ENCODE results near the gene ARMC6. TPM values are rescaled to one million over a fixed set of nuclear protein-coding genes. Genes with fewer than 3 reads are reported as not detected.
A peak's percentile ranks its signal among the peaks of the same experiment; 100 is the strongest.

The ARMC6 gene
- 32.3 and 49.8 TPM in 2 replicates for total RNA-seq

DNA sequence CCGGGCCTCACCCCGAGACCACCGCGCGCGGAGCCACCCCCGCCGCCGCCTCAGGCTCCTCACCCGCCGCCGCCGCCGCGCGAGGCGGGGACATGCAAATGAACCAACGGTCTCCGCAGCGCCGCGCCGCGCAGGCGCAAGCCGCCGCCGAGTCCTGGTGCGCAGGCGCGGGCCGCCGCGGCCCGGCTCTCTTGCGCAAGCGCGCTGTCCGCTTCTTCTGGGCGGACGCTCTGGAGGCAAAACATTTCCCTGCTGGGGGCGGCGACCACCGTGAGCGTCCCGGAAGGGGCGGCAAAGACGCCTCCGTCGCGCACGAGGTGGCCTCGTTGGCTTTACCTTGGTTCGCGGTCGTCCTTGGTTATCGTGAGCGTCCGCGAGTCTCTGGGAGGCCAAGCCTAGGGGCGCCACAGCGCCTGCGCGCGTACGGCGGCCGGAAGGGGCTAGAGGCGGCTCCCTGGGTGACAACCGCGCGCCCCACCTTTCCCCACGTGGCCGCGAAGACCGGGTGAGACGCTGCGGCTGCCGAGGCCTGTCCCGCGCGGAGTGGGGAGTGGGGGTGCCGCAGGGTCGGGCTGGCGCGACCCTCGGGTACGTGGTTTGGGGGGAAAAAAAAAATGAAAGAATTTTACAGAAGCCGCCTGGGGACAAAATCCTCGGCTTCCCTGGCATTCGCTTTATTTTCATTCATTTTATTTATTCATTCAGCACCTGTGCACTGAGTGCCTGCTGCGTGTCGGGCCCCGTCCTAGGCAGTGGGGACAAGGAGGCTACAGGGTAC, at the start of gene ARMC6, which contains the start of gene SUGP2:
ARMC6 (plus strand) TSS at position 178 of the 778 bp plus-strand sequence. CDS start 607 bp downstream, outside the sequence.
SUGP2 (minus strand) TSS at position 92 of the 778 bp plus-strand sequence. CDS start 2,446 bp downstream, outside the sequence.
- DNase-seq (ENCODE audit: low read depth in 2 of 2) = peak; percentile 92 to 94

DNA sequence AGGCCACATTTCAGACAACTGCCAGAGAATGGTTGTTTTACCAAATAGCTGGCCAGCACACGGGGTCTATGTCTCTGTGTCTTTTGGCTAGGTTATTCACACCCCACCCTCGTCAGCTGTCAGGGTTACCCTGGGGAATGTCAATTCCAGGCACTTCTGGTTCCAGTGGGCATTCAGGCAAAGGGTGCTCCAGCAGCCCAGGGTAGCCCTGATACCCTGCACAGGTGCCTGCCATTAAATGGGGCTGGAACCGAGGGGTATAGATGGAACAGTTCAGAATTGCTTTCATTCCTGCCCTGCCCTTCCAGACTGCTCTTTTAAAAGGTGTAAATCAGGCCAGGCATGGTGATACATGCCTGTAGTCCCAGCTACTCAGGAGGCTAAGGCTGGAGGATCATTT, 49.2 kb upstream of the ARMC6 start:
- no peak for DNase-seq (ENCODE audit: low read depth in 2 of 2)

DNA sequence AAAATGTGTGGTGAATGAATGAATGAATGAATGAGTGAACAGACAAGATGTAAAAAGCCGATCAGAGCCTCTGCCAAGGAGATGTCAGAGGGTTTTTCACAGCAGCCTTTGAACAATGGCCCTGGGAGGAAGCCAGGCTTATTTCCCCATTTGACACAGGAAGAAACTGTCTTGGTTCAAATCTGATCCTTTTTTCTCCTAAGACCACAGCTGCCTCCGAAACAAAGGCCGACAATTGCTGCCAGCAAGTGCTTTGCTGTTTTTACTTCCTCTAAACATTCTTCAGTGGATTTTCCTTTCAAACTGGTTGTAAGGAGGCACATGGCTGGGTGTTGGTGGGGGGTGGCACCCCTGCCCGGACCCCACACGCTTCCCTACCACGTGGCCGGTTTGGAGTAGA, 48.1 kb upstream of the ARMC6 start:
- DNase-seq (ENCODE audit: low read depth in 2 of 2) = peak; percentile 17 to 92

DNA sequence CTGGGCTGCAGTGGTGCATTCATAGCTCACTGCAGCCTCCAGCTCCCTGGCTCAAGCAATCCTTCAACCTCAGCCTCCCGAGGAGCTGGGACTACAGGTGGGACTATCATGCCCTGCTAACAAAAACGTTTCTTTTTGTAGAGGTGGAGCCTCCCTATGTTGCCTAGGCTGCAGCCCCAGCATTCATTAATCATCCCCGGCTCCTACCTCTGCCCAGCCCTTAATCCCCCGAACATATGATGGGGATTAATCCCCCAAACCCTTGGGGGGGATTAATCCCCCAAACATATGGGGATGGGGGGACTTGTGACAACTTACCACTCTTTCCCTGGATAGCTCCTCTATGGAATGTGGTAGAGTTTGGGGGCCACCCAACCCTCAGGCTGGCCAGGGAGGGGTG, 45.9 kb upstream of the ARMC6 start:
- no peak for DNase-seq (ENCODE audit: low read depth in 2 of 2)

DNA sequence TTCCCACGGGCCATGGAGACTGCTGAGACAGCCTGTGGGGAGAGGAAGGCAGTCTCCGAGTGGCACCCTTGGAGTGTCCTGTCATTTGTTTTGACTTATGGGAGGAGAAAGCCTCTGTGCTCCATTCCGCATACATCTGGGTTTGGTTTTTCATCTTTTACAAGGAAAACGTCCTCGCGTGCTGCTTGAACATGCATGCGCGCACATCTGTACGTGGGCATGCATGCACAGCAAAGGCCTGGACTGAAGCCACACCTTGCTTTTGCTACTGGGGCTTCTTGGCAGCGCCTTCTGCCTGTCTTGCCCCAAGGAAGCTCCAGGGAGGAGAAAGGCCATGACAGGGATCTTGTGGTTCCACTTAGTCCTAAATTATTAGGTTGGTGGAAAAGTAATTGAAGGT, 44.1 kb upstream of the ARMC6 start:
- DNase-seq (ENCODE audit: low read depth in 2 of 2) = no peak

DNA sequence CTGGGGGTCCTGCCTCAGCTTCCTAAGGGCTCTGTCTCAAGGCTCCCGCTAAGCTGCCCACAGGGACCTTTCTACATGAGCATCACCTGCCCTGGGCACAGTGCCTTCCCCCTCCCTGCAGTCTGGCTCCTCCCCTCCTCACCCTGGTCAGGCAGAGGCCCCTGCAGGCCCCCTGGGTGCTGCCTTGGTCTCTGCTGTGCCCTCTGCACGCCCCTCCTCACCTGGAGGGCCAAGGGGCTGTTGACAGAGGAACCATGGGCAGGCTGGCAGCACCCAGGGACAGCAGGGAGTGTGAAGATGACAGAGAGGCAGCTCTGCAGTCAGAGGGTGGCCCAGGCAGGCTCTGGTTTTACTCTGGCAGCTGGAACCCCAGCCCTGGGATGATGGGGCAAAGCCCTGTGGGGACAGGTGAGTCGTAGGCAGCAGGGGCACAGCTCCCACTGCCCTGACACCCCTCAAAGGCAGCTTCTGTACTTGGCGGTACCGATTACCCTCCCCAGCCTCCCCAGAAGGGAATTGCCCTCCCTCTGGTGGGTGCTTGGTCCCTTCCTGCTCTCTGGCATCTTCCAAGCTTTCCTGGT, 43.2 kb upstream of the ARMC6 start:
- no peak for DNase-seq (ENCODE audit: low read depth in 2 of 2)

DNA sequence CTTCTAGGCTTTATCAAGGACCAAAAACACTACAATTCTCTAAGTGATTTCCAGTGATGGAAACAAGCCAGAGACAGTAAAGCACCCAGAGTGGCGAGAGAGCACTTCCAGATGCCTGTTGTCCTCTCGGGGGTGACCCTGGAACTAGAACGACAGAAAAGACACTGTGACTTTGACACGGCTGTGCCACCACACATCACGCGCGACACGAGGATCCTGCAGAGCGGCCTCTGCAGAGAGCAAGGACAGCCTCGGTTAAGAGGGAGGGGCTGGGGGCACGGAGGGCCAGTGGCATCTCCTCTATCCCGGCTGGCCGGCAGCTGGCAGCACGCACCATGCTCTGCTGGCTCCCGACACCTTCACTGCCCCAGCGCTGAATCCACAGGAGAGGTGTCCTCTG, 42.4 kb upstream of the ARMC6 start:
- no peak for DNase-seq (ENCODE audit: low read depth in 2 of 2)

DNA sequence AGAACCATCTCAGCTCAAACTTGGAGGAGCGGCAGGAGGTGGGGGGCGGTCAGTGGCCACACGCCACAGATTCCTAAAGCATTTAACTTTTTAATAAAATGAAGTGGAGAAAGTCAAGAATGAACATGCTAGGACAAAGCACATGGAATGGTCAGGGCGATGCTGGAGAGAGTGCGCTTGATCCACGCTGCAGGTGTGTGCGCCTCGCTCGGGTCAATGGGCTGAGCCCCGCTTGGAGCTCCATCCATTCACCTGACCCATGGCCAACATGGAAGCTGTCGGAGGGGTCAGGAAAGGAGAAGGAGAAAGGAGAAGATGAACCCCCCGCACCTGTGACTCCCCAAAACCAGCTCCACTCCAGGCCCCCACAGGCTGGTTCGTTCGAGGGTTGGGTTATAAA, 41.9 kb upstream of the ARMC6 start:
- DNase-seq (ENCODE audit: low read depth in 2 of 2) = no peak

DNA sequence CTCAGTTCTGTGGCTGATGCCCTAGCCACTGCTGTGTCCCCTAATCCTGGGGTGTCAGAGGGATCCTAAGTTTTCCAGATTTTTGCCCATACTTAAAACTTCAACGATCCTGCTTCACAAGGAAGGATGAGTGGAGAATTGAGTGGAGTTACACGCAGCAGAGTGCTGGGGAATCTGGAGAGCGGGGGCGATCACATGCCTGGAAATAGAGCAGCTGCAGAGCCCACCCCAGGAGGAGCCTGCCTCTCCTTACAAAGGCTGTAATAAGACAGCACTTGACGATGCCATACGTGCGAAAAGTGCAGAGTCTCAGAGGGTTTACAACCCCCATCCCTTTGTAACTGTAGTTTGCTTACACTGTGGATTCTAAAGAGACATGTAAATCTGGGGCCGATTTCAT, 40.7 kb upstream of the ARMC6 start:
- no peak for DNase-seq (ENCODE audit: low read depth in 2 of 2)

DNA sequence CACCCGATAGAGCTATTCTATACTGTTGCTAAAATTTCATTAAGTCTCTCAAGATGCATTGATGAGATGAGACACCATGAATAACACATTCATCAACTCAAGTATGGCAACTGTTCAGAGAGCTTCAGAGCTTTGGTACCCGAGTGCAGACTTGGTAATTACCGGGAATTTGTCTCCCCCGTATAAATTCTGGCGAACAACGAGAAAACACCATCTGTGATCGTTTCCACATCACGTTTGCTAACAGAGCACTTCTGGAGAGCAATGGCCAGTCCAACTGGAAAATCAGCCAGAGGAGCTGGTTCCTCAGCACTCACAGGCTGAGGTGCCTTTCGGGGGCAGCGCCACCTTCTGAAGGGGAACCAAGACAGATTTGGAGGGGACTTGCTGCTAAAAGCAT, 40.3 kb upstream of the ARMC6 start:
- no peak for DNase-seq (ENCODE audit: low read depth in 2 of 2)

DNA sequence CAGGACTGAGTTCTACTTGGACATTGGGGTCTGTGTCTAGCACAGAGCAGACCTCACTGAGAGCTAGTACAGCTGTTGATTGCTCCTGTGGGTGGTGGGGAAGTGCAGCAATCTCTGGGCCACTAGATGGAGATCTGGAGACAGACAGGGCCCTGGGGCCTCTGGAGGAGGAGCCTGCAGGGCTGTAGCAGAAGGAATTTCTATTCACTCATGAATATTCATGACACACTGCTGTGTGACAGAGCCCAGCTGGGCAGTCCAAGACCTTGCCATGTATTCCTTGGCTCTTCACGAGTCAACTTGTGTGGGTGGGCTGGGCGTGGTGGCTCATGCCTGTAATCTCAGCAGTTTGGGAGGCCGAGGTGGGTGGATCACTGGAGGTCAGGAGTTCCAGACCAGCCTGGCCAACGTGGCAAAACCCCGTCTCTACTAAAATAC, 37.6 kb upstream of the ARMC6 start:
- peak; percentile 76 to 80 for DNase-seq (ENCODE audit: low read depth in 2 of 2)

DNA sequence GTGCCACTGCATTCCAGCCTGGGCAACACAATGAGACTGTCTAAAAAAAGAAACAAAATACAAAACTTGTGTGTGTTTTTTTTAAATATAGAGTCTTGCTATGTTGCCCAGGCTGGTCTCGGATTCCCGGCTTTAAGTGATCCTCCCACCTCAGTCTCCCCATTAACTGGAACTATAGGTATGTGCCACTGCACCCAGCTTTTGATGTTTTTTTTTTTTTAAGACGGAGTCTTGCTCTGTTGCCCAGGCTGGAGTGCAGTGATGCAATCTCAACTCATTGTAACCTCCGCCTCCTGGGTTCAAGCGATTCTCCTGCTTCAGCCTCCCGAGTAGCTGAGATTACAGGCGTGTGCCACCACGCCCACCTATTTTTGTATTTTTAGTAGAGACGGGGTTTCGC, 37.1 kb upstream of the ARMC6 start:
- DNase-seq (ENCODE audit: low read depth in 2 of 2) = no peak

DNA sequence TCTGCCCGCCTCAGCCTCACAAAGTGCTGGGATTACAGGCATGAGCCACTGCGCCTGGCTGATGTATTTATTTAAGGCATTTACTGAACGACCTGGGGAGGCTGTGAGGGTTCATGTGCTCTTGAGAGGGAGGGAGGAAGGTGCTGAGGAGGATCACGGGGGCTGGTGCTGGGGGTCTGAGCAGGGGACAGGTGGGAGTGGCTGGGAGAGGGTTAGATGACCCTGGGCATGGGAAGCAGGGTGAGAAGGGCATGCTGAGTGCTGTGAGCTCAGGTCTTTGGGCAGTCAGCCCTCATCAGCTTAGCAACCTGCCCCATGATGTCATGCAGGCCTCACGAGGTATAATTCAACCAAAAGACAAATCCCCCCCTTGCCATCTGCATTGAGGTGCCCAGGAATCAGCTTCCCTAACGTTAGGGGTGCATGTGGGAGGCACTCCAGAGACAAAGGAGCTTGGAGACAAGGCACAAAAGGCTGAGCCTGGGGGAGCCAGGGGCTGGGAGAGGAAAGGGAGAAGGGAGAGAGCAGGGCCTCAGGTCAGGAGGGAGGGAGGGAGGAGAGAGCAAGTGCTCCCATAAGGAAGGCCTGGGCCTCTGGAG, 36.5 kb upstream of the ARMC6 start:
- no peak for DNase-seq (ENCODE audit: low read depth in 2 of 2)

DNA sequence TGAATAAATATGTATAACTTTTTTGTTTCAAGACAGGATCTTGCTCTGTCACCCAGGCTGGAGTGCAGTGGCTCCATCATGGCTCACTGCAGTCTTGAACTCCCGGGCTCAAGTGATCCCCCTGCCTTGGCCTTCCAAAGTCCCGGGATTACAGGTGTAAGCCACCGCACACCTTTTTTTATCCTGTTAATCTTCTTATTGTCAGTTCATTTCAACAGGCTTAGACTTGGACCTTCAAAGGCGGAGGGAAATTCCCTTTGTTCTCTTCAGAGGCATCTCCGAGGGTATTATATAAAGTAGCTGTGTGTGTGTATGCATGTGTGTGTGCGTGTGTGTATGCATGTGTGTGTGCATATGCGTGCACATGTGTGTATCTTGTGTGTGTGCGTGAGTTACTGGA, 35.1 kb upstream of the ARMC6 start:
- no peak for DNase-seq (ENCODE audit: low read depth in 2 of 2)

DNA sequence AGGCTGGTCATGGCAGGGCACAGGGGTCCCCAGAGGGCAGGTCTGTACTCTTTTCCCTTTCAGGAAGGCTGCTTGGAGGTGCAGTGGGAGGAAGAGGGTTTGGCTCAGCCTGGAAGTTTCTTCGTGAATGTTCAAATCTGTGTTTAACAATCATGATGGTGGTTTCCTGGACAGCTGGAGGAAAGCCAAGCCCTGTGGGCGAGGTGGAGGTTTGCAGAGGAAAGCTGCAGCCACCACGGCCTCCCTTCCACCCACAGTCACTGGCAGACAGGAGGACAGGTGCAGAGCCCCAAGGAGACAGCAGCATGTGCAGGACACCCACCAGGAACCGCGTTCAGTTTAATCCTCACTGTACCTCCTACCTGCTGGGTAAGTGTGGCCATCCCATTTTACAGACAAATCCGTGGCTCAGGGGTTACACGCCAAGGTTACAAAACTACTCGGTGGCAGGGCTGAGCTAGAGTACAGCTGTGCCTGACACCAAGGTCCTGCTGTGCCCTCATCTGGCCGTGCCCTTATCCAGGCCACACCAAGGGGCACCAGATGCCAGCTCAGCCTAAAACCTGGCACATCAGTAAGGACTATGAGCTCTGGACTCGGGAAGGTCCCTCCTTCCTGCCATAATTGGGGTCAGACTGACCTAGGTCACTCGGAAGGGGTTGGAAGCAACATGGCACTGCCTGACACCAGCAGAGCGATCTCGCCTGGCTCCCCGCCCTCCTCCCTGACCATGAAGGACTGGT, 34.2 kb upstream of the ARMC6 start:
- peak; percentile 55 to 63 for DNase-seq (ENCODE audit: low read depth in 2 of 2)

DNA sequence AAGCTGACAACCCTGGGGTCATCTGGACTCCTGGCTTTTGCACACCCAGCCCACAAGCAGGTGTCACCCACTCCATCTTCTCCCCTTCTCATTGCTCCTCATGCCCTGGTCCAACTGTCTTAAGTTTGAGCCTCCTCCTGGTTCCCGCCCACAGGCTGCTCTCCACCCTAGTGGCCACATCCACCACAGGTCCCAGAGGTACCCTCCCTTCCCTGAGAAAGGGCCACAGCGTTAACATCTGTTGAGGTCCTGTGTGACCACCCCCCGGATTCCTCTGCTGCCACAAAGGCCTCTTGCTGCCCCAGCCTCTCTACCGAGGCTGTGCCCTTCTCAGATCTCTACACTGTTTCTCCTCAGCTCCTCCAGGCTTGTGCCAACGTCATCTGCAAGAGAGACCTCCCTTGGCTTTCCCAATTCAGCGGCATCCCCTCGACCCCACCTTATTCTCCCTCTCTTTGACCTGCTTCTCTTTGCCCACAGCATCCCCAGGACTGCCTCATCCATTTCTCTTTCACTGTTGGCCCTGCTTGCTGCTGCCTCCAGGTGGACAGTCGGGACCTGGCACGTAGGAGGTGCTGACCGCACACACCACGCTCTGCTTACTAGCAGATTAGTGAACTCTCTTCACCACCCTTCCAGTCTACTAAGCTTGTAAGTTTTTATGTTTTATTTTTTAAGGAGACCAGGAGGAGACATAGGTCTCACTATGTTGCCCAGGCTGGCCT, 33.3 kb upstream of the ARMC6 start:
- DNase-seq (ENCODE audit: low read depth in 2 of 2) = peak; percentile 43 to 56

DNA sequence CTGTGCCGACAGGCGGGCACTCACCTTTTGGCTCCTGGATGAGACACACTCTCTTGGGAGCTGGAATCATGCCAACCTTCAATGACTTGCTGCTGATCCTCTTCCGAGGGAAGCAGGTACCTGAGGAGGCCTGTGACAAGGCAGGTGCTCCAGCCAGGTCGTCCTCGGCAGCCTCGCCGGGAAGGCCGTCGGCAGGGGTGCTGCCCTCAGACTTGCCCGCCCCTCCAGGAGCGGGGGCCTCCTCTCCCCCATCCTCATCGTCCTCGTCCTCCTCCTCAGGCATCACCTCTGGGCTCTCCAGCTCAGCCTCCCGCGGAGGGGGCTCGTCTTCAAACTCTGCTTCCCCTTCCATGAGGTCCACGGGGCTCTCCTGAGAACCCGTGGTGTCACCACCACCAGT, 29.3 kb upstream of the ARMC6 start:
- no peak for DNase-seq (ENCODE audit: low read depth in 2 of 2)

DNA sequence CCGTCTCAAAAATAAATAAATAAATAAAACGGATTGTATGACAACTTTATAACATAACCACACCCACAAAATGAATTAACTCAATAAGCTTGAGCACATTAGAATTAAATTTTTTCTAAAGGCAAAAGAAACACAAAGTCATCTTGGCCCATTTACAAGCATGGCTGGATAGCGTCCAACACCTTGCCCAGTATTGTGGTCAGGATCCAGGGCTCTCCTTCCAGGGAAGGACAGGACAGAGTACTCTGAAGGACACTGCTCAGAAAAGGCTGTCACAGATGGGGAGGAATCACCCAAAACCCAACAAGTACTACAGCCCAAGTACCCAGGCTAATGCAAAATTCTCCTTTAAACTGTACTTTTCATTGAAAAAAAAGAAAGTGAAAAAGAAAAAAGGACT, 27.2 kb upstream of the ARMC6 start:
- DNase-seq (ENCODE audit: low read depth in 2 of 2) = no peak

DNA sequence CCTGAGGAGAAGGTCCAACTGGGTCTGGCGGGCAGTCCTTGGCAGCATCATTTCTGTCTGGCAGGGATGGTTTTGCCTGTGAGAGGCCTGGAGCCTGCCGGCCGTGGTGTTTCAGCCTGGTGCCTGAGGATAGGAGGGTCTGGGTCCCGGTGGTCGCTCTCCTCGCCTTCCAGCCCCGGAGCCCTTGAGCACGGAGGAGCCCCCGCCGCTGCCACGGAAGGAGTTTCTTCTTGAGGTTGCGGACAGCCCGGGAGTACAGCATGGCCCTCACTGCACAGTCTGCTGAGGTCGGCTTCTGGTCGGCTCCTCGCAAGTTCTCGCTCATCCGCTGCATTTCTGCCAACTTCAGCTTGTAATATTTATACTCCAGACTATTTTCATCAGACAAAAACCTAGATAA, 23.5 kb upstream of the ARMC6 start:
- DNase-seq (ENCODE audit: low read depth in 2 of 2) = no peak

DNA sequence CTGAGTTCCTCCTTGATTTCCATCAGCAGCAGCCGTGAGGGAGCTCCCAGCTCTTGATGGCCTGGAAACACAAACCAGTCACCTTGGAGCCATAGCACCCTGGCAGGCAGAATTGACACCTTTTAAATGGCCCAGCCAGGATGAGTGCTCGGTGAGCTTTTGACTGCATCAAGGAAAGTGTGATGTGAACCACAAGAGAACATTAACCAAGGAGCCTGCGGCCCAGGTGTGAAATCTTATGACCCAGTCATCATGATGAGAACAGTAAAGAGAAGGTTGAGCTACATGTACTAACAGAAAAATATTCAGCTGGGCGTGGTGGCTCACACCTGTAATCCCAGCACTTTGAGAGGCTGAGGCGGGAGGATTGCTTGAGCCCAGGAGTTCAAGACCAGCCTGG, 22.9 kb upstream of the ARMC6 start:
- DNase-seq (ENCODE audit: low read depth in 2 of 2) = no peak

DNA sequence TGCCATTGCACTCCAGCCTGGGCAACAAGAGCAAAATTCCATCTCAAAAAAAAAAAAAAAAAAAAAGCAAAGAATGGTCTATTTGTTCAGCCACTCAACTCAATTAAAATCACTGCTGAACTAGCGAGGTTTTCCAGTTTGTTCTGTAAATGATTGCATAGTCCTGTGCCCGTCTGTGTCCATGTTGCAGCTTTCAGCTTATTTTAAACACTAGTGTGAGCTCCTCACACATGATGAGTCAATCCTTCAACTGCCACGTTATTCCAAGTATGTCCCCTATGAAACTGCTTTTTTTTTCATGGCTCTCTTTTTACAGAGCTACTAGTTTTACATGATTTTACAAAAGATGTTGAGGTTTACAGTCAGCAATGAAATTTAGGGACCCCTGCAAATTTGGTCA, 12.3 kb upstream of the ARMC6 start:
- no peak for DNase-seq (ENCODE audit: low read depth in 2 of 2)
